ENCODE measurements around the gene ST3GAL6.

Gene ST3GAL6

DNA sequence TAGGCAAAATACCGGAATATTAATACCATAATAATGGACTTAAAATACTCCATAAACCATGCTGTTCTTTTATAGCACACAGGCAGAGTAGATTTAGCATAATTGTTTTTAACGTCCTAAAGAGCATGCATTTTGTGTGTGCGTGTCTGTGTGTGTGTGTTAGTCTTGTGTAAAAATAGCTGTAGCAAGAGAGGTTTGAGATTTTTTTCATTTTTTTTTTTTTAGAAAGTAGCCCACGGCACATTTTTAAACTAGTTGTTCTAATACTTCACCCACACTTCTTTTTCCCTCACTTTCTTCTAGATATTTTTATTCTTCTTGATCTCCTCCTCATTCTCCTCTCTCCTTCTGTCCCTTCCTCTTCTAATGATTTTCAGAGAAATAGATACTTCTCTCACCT is 7.5 kb upstream of the ST3GAL6 start:
- in situ Hi-C loops (cut with MboI; ENCODE audit: low sequenced_read_pairs, unreplicated experiment): no loop called here
- TF ChIP-seq, protein P1, sequence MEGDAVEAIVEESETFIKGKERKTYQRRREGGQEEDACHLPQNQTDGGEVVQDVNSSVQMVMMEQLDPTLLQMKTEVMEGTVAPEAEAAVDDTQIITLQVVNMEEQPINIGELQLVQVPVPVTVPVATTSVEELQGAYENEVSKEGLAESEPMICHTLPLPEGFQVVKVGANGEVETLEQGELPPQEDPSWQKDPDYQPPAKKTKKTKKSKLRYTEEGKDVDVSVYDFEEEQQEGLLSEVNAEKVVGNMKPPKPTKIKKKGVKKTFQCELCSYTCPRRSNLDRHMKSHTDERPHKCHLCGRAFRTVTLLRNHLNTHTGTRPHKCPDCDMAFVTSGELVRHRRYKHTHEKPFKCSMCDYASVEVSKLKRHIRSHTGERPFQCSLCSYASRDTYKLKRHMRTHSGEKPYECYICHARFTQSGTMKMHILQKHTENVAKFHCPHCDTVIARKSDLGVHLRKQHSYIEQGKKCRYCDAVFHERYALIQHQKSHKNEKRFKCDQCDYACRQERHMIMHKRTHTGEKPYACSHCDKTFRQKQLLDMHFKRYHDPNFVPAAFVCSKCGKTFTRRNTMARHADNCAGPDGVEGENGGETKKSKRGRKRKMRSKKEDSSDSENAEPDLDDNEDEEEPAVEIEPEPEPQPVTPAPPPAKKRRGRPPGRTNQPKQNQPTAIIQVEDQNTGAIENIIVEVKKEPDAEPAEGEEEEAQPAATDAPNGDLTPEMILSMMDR (IDR thresholded peaks at IDR 0.05; ENCODE audit: borderline replicate concordance, control extremely low read depth, extremely low read depth, insufficient read depth, missing control alignments): no peak

DNA sequence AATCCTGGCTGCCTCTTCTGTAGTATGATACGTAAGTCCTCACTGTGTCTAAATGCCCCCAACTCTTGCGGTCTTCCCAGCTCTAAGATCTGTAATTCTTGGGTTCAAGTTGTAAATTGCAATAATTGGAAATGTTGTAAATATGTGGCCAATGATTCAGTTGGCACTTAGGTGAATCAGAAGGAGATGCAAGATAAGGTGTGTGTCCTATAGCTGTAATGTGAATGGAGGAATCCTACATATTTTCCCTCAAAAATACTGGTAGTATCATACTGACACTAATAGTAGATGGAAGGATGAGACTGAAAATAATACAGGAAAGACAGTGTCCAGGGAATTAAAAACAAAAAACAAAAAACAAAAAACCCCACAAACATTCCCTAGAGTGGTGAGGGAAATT is 3.5 kb upstream of the ST3GAL6 start:
- TF ChIP-seq, protein P1 (IDR thresholded peaks at IDR 0.05; ENCODE audit: borderline replicate concordance, control extremely low read depth, extremely low read depth, insufficient read depth, missing control alignments): no peak
- DNase-seq (ENCODE audit: low spot score): no peak
- in situ Hi-C loops (cut with MboI; ENCODE audit: low sequenced_read_pairs, unreplicated experiment): no loop called here

More for the DNA sequence above, 7.5 kb upstream of the ST3GAL6 start:
- DNase-seq (ENCODE audit: low spot score): no peak

DNA sequence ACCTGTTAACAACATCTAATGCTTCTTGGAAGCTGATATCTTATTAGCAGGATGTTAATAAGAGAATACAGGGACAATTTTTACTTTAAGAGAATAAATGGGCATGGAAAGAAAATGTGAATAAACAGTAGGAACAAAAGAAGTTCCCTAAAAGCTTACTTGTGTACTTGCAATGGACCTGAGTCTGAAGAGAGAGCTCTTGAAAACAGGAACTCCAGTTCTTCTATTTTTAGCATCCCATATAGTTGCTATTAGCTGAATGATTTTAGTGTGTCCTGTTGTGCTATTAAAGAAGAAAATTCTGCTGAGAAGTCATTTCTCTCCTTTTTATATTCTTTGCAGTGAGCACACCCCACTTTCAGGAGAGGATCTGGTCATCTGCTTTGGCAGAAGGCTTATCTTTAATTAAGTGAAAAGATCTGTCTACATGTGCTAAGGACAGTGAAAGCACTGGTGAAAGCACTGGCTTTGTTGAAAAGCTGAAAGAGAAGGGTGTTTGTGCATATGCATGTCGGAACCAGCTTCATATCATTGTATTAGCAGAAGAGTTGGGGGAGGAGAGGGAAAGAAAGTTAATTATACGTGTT is 1.4 kb upstream of the ST3GAL6 start:
- in situ Hi-C loops (cut with MboI; ENCODE audit: low sequenced_read_pairs, unreplicated experiment): no loop called here
- no peak for DNase-seq (ENCODE audit: low spot score)
- TF ChIP-seq, protein P1 (IDR thresholded peaks at IDR 0.05; ENCODE audit: borderline replicate concordance, control extremely low read depth, extremely low read depth, insufficient read depth, missing control alignments): no peak

DNA sequence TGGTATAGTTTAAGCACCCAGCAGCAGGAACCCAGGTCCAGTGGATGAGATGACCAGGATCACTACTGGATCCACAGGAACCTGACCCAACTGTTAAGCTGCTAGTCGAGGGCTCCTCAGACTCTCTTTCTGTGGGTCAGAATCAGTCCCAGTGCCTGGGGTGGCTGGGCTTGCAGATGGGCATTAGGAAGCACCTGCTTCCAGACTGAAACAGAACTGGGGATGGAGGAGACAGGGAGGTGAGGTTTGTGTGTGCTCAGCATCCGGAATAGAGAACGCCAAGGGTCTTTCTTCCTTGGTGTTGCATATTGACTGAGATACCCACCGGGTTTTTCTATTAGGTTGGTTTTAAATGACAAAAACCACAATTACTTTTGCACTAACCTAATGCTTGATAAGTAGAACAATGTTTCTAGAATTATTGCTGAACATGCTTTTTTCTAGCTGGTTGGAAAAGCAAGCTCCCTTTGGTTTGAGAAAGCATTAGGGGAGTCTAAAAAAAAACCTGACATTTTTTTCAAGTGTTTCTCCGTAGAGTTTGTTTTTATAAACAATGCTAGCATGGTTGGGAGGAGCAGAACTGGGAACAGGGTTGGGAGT is 779 bp downstream of the ST3GAL6 start:
- no peak for DNase-seq (ENCODE audit: low spot score)
- in situ Hi-C loops (cut with MboI; ENCODE audit: low sequenced_read_pairs, unreplicated experiment): no loop called here
- TF ChIP-seq, protein P1 (IDR thresholded peaks at IDR 0.05; ENCODE audit: borderline replicate concordance, control extremely low read depth, extremely low read depth, insufficient read depth, missing control alignments): no peak

DNA sequence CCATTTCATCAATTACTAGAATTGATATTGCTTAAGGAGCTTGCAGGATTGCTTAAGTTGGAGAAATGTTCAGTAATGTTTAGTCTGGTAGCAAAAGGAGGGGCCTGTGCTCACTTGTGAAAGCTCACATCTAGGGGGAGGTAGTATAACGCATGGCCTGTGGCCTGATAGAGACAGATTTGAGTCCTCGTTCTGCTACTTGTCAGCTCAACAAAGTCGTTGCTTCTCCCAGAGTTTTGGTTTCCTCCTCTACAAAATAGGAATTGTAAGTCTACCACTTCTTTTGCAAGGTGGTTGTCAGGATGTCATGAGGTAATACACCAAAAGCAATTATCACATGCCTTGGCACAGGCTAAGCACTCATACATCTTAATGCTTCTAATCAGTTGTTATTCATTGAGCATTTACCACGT is 1.3 kb downstream of the ST3GAL6 start:
- in situ Hi-C loops (cut with MboI; ENCODE audit: low sequenced_read_pairs, unreplicated experiment): no loop called here
- TF ChIP-seq, protein P1 (IDR thresholded peaks at IDR 0.05; ENCODE audit: borderline replicate concordance, control extremely low read depth, extremely low read depth, insufficient read depth, missing control alignments): peak; percentile 8
- DNase-seq (ENCODE audit: low spot score): no peak

DNA sequence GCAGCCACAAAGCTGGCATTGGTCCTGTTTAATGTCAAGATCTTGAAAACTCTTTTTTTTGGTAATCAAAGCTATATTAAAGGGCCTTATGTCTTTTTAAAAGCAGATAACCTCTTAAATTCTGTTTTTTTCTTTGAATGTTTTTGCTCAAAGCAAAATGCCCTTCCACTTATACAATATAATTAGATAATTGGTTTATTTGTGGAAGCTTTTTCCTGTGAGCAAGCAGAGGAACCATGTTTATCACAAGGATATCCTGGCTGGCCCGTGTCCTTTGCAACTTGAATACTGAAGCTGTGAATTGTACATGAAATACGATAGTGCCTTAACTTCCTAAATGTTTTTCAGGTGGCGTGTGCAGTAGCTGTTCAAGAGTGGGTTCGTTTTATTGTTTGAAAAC is 2.6 kb downstream of the ST3GAL6 start:
- TF ChIP-seq, protein P1 (IDR thresholded peaks at IDR 0.05; ENCODE audit: borderline replicate concordance, control extremely low read depth, extremely low read depth, insufficient read depth, missing control alignments): no peak
- in situ Hi-C loops (cut with MboI; ENCODE audit: low sequenced_read_pairs, unreplicated experiment): no loop called here
- no peak for DNase-seq (ENCODE audit: low spot score)

Data from GM13976 (cell line).